SH-SY5Y (cell line): ENCODE results near the gene TENM4.

Experiments
- GATA2 ChIP-seq: IDR thresholded peaks from 2 replicates; pipeline ENCODE4 v1.6.1; 2011; ENCODE audit warnings: mild to moderate bottlenecking, low read depth, low read length
- GATA3 ChIP-seq: IDR thresholded peaks from 2 replicates; pipeline ENCODE4 v1.6.1; 2011; ENCODE audit warnings: low read depth, mild to moderate bottlenecking, low read length, moderate library complexity

GRCh38 chr11:78906566-78906965 lies 534.3 kb downstream of the TENM4 start:
- no peak for TF ChIP-seq GATA2
- TF ChIP-seq GATA3 = no peak
